ENCODE data around the gene AFAP1. TPM values are rescaled to one million over a fixed set of nuclear protein-coding genes. Genes with fewer than 3 reads are reported as not detected.

The AFAP1 gene
- total RNA-seq, 4 donors from 2014 or later: 8.2 to 55.0 (median 28.9) TPM

GRCh38 chr4:7874838-7875237, 64.8 kb downstream of the AFAP1 start:
- Histone ChIP-seq H3K9me3 (no peaks in the 10 kb centered on the region), H3K4me1 (no peaks in the 10 kb centered on the region), H3K36me3 (no peaks in the 10 kb centered on the region), H3K27ac (no peak overlapping the region), H3K27me3 (no peaks in the 10 kb centered on the region), H3K4me3 (no peak overlapping the region)
- TF ChIP-seq POLR2A (IDR thresholded peaks at IDR 0.05) (no peak), CTCF (IDR thresholded peaks at IDR 0.05) (no peak)
- no peak for DNase-seq
- intact Hi-C loops (cut with DNase I; ENCODE audit: low total_unique reads): no loop called here

- Histone ChIP-seq H3K36me3 (no peaks in the 10 kb centered on the region), H3K4me3 (no peak overlapping the region), H3K9me3 (no peaks in the 10 kb centered on the region), H3K27ac (no peak overlapping the region), H3K27me3 (no peaks in the 10 kb centered on the region), H3K4me1 (no peaks in the 10 kb centered on the region)
- intact Hi-C loops (cut with DNase I; ENCODE audit: low total_unique reads): no loop called here
- TF ChIP-seq POLR2A (IDR thresholded peaks at IDR 0.05) (no peak), CTCF (IDR thresholded peaks at IDR 0.05) (no peak)
- DNase-seq: no peak
Observed at GRCh38 chr4:7873881-7874280, 65.8 kb downstream of the AFAP1 start.

GRCh38 chr4:7872264-7872771, 67.3 kb downstream of the AFAP1 start:
- Histone ChIP-seq H3K4me1 (no peaks in the 10 kb centered on the region), H3K4me3 (no peak overlapping the region), H3K27me3 (no peaks in the 10 kb centered on the region), H3K9me3 (no peaks in the 10 kb centered on the region), H3K36me3 (no peaks in the 10 kb centered on the region), H3K27ac (peak overlapping the region in 1 of 2 donors; percentile 62)
- TF ChIP-seq CTCF (IDR thresholded peaks at IDR 0.05): no peak
- peak; percentile 39 to 52 for DNase-seq
- intact Hi-C loops (cut with DNase I; ENCODE audit: low total_unique reads): no loop called here

GRCh38 chr4:7871356-7871755, 68.3 kb downstream of the AFAP1 start:
- H3K27ac ChIP-seq: peak overlapping the region; percentile 3 to 62
- no peak overlapping the region for H3K4me3 ChIP-seq
- intact Hi-C loops (cut with DNase I; ENCODE audit: low total_unique reads): no loop called here
- DNase-seq: no peak
- H3K9me3 ChIP-seq: no peaks in the 10 kb centered on the region
- H3K36me3 ChIP-seq: no peaks in the 10 kb centered on the region
- TF ChIP-seq POLR2A (IDR thresholded peaks at IDR 0.05): no peak
- TF ChIP-seq CTCF (IDR thresholded peaks at IDR 0.05): no peak
- no peaks in the 10 kb centered on the region for H3K27me3 ChIP-seq
- H3K4me1 ChIP-seq: no peaks in the 10 kb centered on the region

- intact Hi-C loops (cut with DNase I; ENCODE audit: low total_unique reads): no loop called here
- Histone ChIP-seq H3K9me3 (no peaks in the 10 kb centered on the region), H3K4me3 (no peak overlapping the region), H3K27ac (no peak overlapping the region), H3K36me3 (no peaks in the 10 kb centered on the region), H3K27me3 (no peaks in the 10 kb centered on the region), H3K4me1 (no peaks in the 10 kb centered on the region)
- no peak for DNase-seq
- TF ChIP-seq POLR2A (IDR thresholded peaks at IDR 0.05): no peak
- TF ChIP-seq CTCF (IDR thresholded peaks at IDR 0.05): no peak
Observed at GRCh38 chr4:7868892-7869471, 70.7 kb downstream of the AFAP1 start.

All from uterus (tissue), 4 donors.